Vagina (tissue), 2 donors: ENCODE data around the gene APH1A. TPM values are rescaled to one million over a fixed set of nuclear protein-coding genes. Genes with fewer than 3 reads are reported as not detected.

Experiments
- DNase-seq, 2 donors: peaks; one replicate each; pipeline ENCODE4 v3.0.0-alpha.2; 2017; ENCODE audit errors: extremely low spot score in 2 of 2
- H3K27ac ChIP-seq: fragments of 200-600 bp; sonication (generic); one replicate; pipeline ENCODE4 v1.5.1; 2019
- H3K27me3 ChIP-seq: fragments of 200-600 bp; sonication (generic); one replicate; pipeline ENCODE4 v1.5.1; 2019
- H3K36me3 ChIP-seq, 2 donors: fragments of 200-600 bp; sonication (generic); one replicate each; pipeline ENCODE4 v1.5.1; 2017 to 2019
- H3K4me1 ChIP-seq: fragments of 200-600 bp; sonication (generic); one replicate; pipeline ENCODE4 v1.5.1; 2019
- H3K4me3 ChIP-seq, 2 donors: fragments of 200-600 bp; sonication (generic); 1 replicate in 1 of 2; 2 replicates in 1 of 2; pipeline ENCODE4 v1.5.1; 2016 to 2019
- H3K9me3 ChIP-seq: fragments of 200-600 bp; sonication (generic); one replicate; pipeline ENCODE4 v1.5.1; 2019
- POLR2A ChIP-seq, 2 donors: fragments of 450-650 bp; IDR thresholded peaks; one replicate each; pipeline ENCODE4 v1.6.1; 2017; ENCODE audit warnings: antibody characterized with exemption in 2 of 2, mild to moderate bottlenecking in 2 of 2, moderate library complexity in 2 of 2
- POLR2AphosphoS5 ChIP-seq, 2 donors: sonication (generic); formaldehyde crosslinking; IDR thresholded peaks; one replicate each; pipeline ENCODE4 v1.9.0; 2017; ENCODE audit warnings: antibody characterized with exemption in 2 of 2, mild to moderate bottlenecking in 2 of 2, low read depth in 1 of 2; ENCODE audit not compliant: insufficient read depth in 1 of 2
- intact Hi-C: fragments of 100-400 bp; cut with DNase I; formaldehyde crosslinking; loops from one replicate; pipeline ENCODE4 v1.15.1; 2023
- total RNA-seq: library from RNA; depleted of rRNA; stranded (reverse); fragments of >200 nt; gene quantifications from one replicate; pipeline ENCODE4 v1.2.3, GENCODE V29; 2016
- TF ChIP-seq, protein P1 (sequence below), 3 experiments: fragments of 450-650 bp in 2 of 3; fragments of 200-600 bp in 1 of 3; sonication (generic) in 1 of 3; IDR thresholded peaks; one replicate each; pipeline ENCODE4 v1.5.1; 2017 to 2019; ENCODE audit warnings: antibody characterized with exemption in 3 of 3, mild to moderate bottlenecking in 2 of 3, moderate library complexity in 2 of 3

The APH1A gene
- total RNA-seq, 1 donor from 2014 or later: 52.8 TPM

DNA sequence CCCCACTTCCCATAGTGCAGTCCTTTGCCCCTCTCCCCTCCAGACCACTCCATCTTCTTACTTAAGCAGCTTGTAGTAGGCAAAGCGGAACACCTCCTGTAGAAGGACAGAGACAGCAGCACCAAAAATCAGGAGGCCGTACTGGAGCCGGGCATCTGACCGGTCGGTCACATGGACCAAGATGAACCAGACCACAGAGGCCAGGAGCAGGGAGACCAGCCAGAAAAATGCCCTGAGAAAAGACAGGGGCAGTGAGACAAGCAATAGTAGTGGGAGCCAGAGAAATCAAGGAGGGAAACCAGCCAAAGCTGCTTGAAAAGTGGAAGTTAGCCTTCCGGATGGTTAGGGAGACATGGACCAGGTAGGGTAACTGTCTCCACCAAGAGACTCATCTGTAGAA lies 920 bp downstream of the APH1A start:
- peaks cover 28% of the 10 kb centered on the region for H3K4me1 ChIP-seq
- H3K9me3 ChIP-seq: no peaks in the 10 kb centered on the region
- H3K4me3 ChIP-seq: peak overlapping the region; percentile 93 to 100
- intact Hi-C loops: no loop called here
- H3K27me3 ChIP-seq: no peaks in the 10 kb centered on the region
- DNase-seq: no peak
- H3K27ac ChIP-seq: peak overlapping the region; percentile 96
- peaks cover 0 to 29% of the 10 kb centered on the region in 2 donors for H3K36me3 ChIP-seq
- TF ChIP-seq, protein P1, sequence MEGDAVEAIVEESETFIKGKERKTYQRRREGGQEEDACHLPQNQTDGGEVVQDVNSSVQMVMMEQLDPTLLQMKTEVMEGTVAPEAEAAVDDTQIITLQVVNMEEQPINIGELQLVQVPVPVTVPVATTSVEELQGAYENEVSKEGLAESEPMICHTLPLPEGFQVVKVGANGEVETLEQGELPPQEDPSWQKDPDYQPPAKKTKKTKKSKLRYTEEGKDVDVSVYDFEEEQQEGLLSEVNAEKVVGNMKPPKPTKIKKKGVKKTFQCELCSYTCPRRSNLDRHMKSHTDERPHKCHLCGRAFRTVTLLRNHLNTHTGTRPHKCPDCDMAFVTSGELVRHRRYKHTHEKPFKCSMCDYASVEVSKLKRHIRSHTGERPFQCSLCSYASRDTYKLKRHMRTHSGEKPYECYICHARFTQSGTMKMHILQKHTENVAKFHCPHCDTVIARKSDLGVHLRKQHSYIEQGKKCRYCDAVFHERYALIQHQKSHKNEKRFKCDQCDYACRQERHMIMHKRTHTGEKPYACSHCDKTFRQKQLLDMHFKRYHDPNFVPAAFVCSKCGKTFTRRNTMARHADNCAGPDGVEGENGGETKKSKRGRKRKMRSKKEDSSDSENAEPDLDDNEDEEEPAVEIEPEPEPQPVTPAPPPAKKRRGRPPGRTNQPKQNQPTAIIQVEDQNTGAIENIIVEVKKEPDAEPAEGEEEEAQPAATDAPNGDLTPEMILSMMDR (IDR thresholded peaks at IDR 0.05): no peak
- no peak for TF ChIP-seq POLR2AphosphoS5 (IDR thresholded peaks at IDR 0.05; ENCODE audit: insufficient read depth in 1 of 2, low read depth in 1 of 2)
- TF ChIP-seq POLR2A (IDR thresholded peaks at IDR 0.05): no peak

DNA sequence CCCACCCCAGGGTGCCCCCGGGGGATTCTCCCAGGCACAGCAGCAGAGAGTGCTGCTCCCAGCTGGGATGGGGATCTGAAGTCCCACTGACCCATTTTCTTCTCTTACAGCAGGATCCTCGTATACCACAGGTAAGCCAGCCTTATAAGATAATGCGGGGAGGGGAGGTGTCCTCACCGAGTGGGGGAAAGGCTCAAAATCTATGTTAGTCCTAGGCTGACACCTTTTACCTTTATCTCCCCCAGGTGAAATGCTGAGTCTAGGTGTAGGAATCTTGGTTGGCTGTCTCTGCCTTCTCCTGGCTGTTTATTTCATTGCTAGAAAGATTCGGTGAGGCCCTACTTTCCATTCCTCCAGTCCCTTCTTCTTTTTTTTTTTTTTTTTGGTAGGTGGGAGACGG lies 5.3 kb downstream of the APH1A start:
- Histone ChIP-seq H3K36me3 (peaks cover 0 to 29% of the 10 kb centered on the region in 2 donors), H3K27ac (no peak overlapping the region), H3K9me3 (no peaks in the 10 kb centered on the region), H3K4me1 (peaks cover 23% of the 10 kb centered on the region), H3K4me3 (no peak overlapping the region), H3K27me3 (no peaks in the 10 kb centered on the region)
- intact Hi-C loops: no loop called here
- TF ChIP-seq POLR2A (IDR thresholded peaks at IDR 0.05) (no peak), POLR2AphosphoS5 (IDR thresholded peaks at IDR 0.05; ENCODE audit: insufficient read depth in 1 of 2, low read depth in 1 of 2) (no peak)
- TF ChIP-seq, protein P1 (IDR thresholded peaks at IDR 0.05): no peak
- no peak for DNase-seq

DNA sequence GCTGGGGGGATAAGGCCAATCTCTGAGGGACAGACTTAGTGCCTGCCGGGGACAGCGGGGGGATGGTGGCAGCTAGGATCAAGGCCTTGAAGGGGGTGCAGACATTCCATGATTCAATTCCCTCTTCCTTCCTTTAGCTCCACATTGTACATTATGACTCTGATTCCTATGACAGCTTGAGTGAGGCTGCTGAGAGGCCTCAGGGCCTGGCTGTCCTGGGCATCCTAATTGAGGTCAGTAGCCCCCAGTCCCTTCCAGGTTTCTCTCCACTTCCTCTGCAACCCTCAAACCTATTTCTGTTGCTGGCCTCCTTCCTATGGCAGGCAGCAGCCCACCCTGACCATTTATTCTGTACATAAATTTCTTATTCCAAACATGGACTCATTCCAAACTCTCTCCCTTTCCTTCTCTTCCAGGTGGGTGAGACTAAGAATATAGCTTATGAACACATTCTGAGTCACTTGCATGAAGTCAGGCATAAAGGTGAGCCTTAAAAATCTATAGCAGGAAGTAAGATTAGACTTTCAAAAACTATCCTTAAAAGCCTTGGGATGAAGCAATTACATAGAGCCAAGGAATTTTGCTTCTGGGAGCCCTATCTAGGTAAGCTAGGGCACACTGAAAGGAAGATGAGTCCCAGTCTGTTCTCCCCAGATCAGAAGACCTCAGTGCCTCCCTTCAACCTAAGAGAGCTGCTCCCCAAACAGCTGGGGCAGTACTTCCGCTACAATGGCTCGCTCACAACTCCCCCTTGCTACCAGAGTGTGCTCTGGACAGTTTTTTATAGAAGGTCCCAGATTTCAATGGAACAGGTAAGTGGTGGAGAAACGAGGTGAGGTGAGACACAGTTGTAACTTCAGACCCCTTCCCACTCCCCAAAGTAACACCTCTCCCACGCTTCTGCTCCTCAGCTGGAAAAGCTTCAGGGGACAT lies 6.2 kb downstream of the APH1A start:
- H3K4me1 ChIP-seq: peaks cover 16% of the 10 kb centered on the region
- no peak for TF ChIP-seq POLR2A (IDR thresholded peaks at IDR 0.05)
- no peak for TF ChIP-seq POLR2AphosphoS5 (IDR thresholded peaks at IDR 0.05; ENCODE audit: insufficient read depth in 1 of 2, low read depth in 1 of 2)
- TF ChIP-seq, protein P1 (IDR thresholded peaks at IDR 0.05): no peak
- no peaks in the 10 kb centered on the region for H3K27me3 ChIP-seq
- H3K9me3 ChIP-seq: no peaks in the 10 kb centered on the region
- intact Hi-C loops: no loop called here
- no peak overlapping the region for H3K4me3 ChIP-seq
- no peak for DNase-seq
- no peak overlapping the region for H3K27ac ChIP-seq
- H3K36me3 ChIP-seq: peaks cover 0 to 29% of the 10 kb centered on the region in 2 donors

DNA sequence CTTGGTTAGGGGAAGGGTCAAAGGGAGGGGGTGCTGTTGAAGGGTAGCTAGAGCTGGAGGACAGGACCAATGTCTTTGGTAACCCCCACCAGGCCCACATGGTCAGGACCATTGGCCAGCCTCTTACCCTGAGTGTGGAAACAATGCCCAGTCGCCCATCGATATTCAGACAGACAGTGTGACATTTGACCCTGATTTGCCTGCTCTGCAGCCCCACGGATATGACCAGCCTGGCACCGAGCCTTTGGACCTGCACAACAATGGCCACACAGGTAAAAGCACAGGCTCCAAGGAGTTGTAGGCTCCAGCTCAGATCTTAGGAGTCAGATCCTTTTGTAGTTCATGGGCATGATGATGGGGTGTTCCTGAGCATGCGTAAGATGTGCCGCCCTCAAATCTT lies 7.4 kb downstream of the APH1A start:
- DNase-seq: no peak
- Histone ChIP-seq H3K27ac (no peak overlapping the region), H3K36me3 (peaks cover 0 to 23% of the 10 kb centered on the region in 2 donors), H3K9me3 (no peaks in the 10 kb centered on the region), H3K4me3 (no peak overlapping the region), H3K27me3 (no peaks in the 10 kb centered on the region), H3K4me1 (peaks cover 13% of the 10 kb centered on the region)
- intact Hi-C loops: no loop called here
- TF ChIP-seq POLR2A (IDR thresholded peaks at IDR 0.05) (no peak), POLR2AphosphoS5 (IDR thresholded peaks at IDR 0.05; ENCODE audit: insufficient read depth in 1 of 2, low read depth in 1 of 2) (no peak)
- TF ChIP-seq, protein P1 (IDR thresholded peaks at IDR 0.05): no peak
